B cell (primary cell): ENCODE measurements around the gene NETO1.

Experiments
- CTCF ChIP-seq: fragments of 200-600 bp; IDR thresholded peaks from one replicate; pipeline ENCODE4 v1.8.0; 2022; ENCODE audit warnings: antibody characterized with exemption, mild to moderate bottlenecking
- EZH2 ChIP-seq: IDR thresholded peaks from 2 replicates; pipeline ENCODE4 v1.6.1; 2012; ENCODE audit warnings: borderline replicate concordance, low read depth, mild to moderate bottlenecking, moderate library complexity, low read length; ENCODE audit not compliant: insufficient read depth, poor library complexity, severe bottlenecking

GRCh38 chr18:72834731-72835130, 33.1 kb downstream of the NETO1 start:
- TF ChIP-seq CTCF (no peak), EZH2 (no peak)
